Measurements from ENCODE around the gene DDX39B.

DNA sequence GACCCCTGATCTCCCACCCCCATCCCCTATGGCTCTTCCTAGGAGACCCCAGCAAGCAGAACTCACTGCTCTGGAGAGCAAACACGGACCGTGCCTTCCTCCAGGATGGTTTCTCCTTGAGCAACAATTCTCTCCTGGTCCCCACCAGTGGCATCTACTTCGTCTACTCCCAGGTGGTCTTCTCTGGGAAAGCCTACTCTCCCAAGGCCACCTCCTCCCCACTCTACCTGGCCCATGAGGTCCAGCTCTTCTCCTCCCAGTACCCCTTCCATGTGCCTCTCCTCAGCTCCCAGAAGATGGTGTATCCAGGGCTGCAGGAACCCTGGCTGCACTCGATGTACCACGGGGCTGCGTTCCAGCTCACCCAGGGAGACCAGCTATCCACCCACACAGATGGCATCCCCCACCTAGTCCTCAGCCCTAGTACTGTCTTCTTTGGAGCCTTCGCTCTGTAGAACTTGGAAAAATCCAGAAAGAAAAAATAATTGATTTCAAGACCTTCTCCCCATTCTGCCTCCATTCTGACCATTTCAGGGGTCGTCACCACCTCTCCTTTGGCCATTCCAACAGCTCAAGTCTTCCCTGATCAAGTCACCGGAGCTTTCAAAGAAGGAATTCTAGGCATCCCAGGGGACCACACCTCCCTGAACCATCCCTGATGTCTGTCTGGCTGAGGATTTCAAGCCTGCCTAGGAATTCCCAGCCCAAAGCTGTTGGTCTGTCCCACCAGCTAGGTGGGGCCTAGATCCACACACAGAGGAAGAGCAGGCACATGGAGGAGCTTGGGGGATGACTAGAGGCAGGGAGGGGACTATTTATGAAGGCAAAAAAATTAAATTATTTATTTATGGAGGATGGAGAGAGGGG is 31.7 kb upstream of the DDX39B start:
- TF ChIP-seq, protein P1, sequence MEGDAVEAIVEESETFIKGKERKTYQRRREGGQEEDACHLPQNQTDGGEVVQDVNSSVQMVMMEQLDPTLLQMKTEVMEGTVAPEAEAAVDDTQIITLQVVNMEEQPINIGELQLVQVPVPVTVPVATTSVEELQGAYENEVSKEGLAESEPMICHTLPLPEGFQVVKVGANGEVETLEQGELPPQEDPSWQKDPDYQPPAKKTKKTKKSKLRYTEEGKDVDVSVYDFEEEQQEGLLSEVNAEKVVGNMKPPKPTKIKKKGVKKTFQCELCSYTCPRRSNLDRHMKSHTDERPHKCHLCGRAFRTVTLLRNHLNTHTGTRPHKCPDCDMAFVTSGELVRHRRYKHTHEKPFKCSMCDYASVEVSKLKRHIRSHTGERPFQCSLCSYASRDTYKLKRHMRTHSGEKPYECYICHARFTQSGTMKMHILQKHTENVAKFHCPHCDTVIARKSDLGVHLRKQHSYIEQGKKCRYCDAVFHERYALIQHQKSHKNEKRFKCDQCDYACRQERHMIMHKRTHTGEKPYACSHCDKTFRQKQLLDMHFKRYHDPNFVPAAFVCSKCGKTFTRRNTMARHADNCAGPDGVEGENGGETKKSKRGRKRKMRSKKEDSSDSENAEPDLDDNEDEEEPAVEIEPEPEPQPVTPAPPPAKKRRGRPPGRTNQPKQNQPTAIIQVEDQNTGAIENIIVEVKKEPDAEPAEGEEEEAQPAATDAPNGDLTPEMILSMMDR (IDR thresholded peaks at IDR 0.05; ENCODE audit: low read length) = no peak
- no peak for TF ChIP-seq EZH2 (IDR thresholded peaks at IDR 0.05; ENCODE audit: borderline replicate concordance, low read length)
